HG03457 (cell line): Measurements from ENCODE around the gene CTCFL.
"Not testable (repeated sequence)": the region's sequence is repeated elsewhere in the genome, so short reads cannot be mapped to it uniquely, and the experiment has no call there.

ENCODE experiments used
- ATAC-seq: cut with Tn5 transposase; IDR thresholded peaks from one replicate; pipeline ENCODE4 v1.9.1; 2021; ENCODE audit warnings: moderate number of reproducible peaks; ENCODE audit not compliant: unreplicated experiment

Gene CTCFL

GRCh38 chr20:57511709-57512108, 13.2 kb downstream of the CTCFL start:
- ATAC-seq = not testable (repeated sequence)

GRCh38 chr20:57509665-57510237, 15.2 kb downstream of the CTCFL start:
- ATAC-seq = no peak

GRCh38 chr20:57508831-57509230, 16.1 kb downstream of the CTCFL start:
- ATAC-seq = no peak

- no peak for ATAC-seq
These were observed 16.6 kb downstream of the CTCFL start for GRCh38 chr20:57508381-57508780.

GRCh38 chr20:57507477-57507876, 17.5 kb downstream of the CTCFL start:
- no peak for ATAC-seq

- no peak for ATAC-seq
These were observed 19.0 kb downstream of the CTCFL start for GRCh38 chr20:57505979-57506378.

- ATAC-seq = no peak
These were observed 20.5 kb downstream of the CTCFL start for GRCh38 chr20:57504411-57504810.

- ATAC-seq = no peak
These were observed 21.8 kb downstream of the CTCFL start for GRCh38 chr20:57503035-57503658.

- no peak for ATAC-seq
These were observed 22.6 kb downstream of the CTCFL start for GRCh38 chr20:57502336-57502700.

- ATAC-seq = no peak
These were observed 23.2 kb downstream of the CTCFL start for GRCh38 chr20:57501461-57502335.

- ATAC-seq = no peak
These were observed 24.0 kb downstream of the CTCFL start for GRCh38 chr20:57500962-57501361.

GRCh38 chr20:57500235-57500634, 24.7 kb downstream of the CTCFL start:
- no peak for ATAC-seq

- ATAC-seq = no peak
These were observed 25.3 kb downstream of the CTCFL start for GRCh38 chr20:57499676-57500075.

GRCh38 chr20:57498425-57499400, 26.2 kb downstream of the CTCFL start:
- no peak for ATAC-seq

- ATAC-seq = no peak
These were observed 28.3 kb downstream of the CTCFL start for GRCh38 chr20:57496592-57496991.

- no peak for ATAC-seq
These were observed 29.0 kb downstream of the CTCFL start for GRCh38 chr20:57495978-57496377.

GRCh38 chr20:57493091-57493615, 31.8 kb downstream of the CTCFL start:
- ATAC-seq = no peak

GRCh38 chr20:57491373-57491772, 33.6 kb downstream of the CTCFL start:
- no peak for ATAC-seq

GRCh38 chr20:57488277-57488676, 36.7 kb downstream of the CTCFL start:
- ATAC-seq = not testable (repeated sequence)

GRCh38 chr20:57485770-57486169, 39.2 kb downstream of the CTCFL start:
- no peak for ATAC-seq

- no peak for ATAC-seq
These were observed 40.2 kb downstream of the CTCFL start for GRCh38 chr20:57484772-57485171.
